Measurements from ENCODE around the gene AGAP3. TPM values are rescaled to one million over a fixed set of nuclear protein-coding genes. Genes with fewer than 3 reads are reported as not detected.

Gene AGAP3
- total RNA-seq, 1 experiment from 2014 or later, result 126 TPM

DNA sequence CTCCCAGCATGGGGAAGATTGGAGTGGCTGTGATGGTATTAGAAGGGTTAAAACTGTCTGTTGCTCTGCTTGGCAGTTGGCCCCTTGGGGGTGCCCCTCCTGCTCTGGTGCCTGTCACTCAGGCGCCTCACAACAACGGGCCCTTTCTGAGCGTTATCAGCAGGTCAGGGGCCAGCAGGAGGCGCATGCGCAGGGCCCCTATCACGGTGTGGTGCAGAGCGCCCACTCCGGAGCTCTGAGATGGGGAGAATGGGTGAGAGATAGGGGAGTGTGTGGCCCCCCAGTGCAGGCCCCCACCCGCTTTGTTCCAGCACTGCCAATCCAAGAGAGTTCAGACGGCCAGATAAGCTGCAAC, 56.4 kb downstream of the AGAP3 start:
- Histone ChIP-seq H3K4me3 (replicated peaks in 1 of 2; ENCODE audit: low read depth in 1 of 2, low read length in 2 of 2) (no peak overlapping the region), H3K9ac (ENCODE audit: low read length) (no peak overlapping the region), H3K27ac (ENCODE audit: low read depth, low read length) (no peak overlapping the region; the same call in 1 of the 2 replicates), H3K9me3 (ENCODE audit: control insufficient read depth in 1 of 2, insufficient read depth in 1 of 2, low read depth in 1 of 2, low read length in 2 of 2) (no peaks in the 10 kb centered on the region), H3K9me2 (ENCODE audit: insufficient read depth) (no peaks in the 10 kb centered on the region), H3K4me1 (ENCODE audit: control insufficient read depth in 1 of 2, insufficient read depth in 2 of 2, low read length in 2 of 2) (no peaks in the 10 kb centered on the region), H4K20me1 (ENCODE audit: insufficient read depth) (no peaks in the 10 kb centered on the region), H3K79me2 (ENCODE audit: insufficient read depth, low read length) (no peaks in the 10 kb centered on the region), H3K27me3 (ENCODE audit: insufficient read depth, low read length) (no peaks in the 10 kb centered on the region), H3K4me2 (ENCODE audit: low read length) (no peak overlapping the region), H2AFZ (ENCODE audit: low read depth, low read length, poor library complexity, severe bottlenecking) (no peak overlapping the region), H3K36me3 (ENCODE audit: control insufficient read depth in 1 of 2, insufficient read depth in 2 of 2, low read length in 2 of 2) (peaks cover 17% of the 10 kb centered on the region in 2 experiments; a peak in 3 of 4 replicates)
- BruUV-seq (replicated peaks), result no TSS peak
- ChIA-PET POLR2A (no interaction called here), CTCF (interaction anchor here (0.9 kb wide), 1 partner anchor 19 kb away, joined by 3 read pairs; no protein-coding TSS in a partner anchor), RAD21 (ENCODE audit: low non-redundant PET in 1 of 2, low total read pairs in 2 of 2, uncharacterized antibody in 2 of 2, unreplicated experiment in 2 of 2) (no interaction called here)
- no peak for DNase-seq (ENCODE audit: low read depth, low spot score)
- intact Hi-C loops (cut with micrococcal nuclease), result no loop called here
- TF ChIP-seq, protein P1, sequence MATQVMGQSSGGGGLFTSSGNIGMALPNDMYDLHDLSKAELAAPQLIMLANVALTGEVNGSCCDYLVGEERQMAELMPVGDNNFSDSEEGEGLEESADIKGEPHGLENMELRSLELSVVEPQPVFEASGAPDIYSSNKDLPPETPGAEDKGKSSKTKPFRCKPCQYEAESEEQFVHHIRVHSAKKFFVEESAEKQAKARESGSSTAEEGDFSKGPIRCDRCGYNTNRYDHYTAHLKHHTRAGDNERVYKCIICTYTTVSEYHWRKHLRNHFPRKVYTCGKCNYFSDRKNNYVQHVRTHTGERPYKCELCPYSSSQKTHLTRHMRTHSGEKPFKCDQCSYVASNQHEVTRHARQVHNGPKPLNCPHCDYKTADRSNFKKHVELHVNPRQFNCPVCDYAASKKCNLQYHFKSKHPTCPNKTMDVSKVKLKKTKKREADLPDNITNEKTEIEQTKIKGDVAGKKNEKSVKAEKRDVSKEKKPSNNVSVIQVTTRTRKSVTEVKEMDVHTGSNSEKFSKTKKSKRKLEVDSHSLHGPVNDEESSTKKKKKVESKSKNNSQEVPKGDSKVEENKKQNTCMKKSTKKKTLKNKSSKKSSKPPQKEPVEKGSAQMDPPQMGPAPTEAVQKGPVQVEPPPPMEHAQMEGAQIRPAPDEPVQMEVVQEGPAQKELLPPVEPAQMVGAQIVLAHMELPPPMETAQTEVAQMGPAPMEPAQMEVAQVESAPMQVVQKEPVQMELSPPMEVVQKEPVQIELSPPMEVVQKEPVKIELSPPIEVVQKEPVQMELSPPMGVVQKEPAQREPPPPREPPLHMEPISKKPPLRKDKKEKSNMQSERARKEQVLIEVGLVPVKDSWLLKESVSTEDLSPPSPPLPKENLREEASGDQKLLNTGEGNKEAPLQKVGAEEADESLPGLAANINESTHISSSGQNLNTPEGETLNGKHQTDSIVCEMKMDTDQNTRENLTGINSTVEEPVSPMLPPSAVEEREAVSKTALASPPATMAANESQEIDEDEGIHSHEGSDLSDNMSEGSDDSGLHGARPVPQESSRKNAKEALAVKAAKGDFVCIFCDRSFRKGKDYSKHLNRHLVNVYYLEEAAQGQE (IDR thresholded peaks at IDR 0.05; ENCODE audit: low read depth), result no peak
- TF ChIP-seq EGR1 (IDR thresholded peaks at IDR 0.05; ENCODE audit: low read depth), result no peak
- TF ChIP-seq, protein P2, sequence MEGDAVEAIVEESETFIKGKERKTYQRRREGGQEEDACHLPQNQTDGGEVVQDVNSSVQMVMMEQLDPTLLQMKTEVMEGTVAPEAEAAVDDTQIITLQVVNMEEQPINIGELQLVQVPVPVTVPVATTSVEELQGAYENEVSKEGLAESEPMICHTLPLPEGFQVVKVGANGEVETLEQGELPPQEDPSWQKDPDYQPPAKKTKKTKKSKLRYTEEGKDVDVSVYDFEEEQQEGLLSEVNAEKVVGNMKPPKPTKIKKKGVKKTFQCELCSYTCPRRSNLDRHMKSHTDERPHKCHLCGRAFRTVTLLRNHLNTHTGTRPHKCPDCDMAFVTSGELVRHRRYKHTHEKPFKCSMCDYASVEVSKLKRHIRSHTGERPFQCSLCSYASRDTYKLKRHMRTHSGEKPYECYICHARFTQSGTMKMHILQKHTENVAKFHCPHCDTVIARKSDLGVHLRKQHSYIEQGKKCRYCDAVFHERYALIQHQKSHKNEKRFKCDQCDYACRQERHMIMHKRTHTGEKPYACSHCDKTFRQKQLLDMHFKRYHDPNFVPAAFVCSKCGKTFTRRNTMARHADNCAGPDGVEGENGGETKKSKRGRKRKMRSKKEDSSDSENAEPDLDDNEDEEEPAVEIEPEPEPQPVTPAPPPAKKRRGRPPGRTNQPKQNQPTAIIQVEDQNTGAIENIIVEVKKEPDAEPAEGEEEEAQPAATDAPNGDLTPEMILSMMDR (IDR thresholded peaks at IDR 0.05 in 2 of 3, conservative IDR thresholded peaks at IDR 0.05 in 1 of 3; ENCODE audit: borderline replicate concordance in 1 of 3, insufficient read depth in 1 of 3, low read depth in 2 of 3, low read length in 2 of 3), result 0 out of 6 replicates have a peak, but pooled peaks of 1 of the 3 experiments have one; percentile 6
- no peak for ATAC-seq
